ENCODE results near the gene ISCA1.

ISCA1 gene

GRCh38 chr9:86222667-86223066 lies 59.7 kb downstream of the ISCA1 start:
- DNase-seq (ENCODE audit: low spot score), result no peak

DNA sequence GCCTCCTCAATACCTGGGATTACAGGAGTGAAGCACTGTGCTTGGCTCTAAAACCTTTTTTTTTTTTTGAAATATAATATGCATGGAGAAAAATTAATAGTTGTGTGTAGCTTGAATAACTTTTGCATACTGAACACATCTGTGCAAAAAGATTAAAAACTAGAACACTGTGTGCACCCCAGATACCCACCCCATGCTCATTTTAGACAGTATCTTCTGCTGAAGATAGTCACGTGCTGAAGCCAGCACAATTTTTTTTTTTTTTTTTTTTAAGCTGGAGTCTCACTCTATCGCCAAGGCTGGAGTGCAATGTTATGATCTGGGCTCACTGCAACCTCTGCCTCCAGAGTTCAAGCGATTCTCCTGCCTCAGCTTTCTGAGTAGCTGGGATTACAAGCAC lies 62.7 kb downstream of the ISCA1 start:
- no peak for DNase-seq (ENCODE audit: low spot score)

GRCh38 chr9:86217076-86217755 lies 65.1 kb downstream of the ISCA1 start:
- peak; percentile 18 for DNase-seq (ENCODE audit: low spot score)

Measured in hematopoietic multipotent progenitor cell treated with erythropoietin and hydrocortisone succinate and interleukin-3 and kit ligand, for 17 days (in vitro differentiated cells).